Measurements from ENCODE around the gene ASB8.
"Not testable (repeated sequence)": the region's sequence is repeated elsewhere in the genome, so short reads cannot be mapped to it uniquely, and the experiment has no call there.

The ASB8 gene

GRCh38 chr12:48125542-48125941, 31.8 kb downstream of the ASB8 start:
- H3K23ac ChIP-seq (ENCODE audit: low read length in 2 of 2); H2BK5ac ChIP-seq (ENCODE audit: low read depth, low read length, poor library complexity, severe bottlenecking); DNase-seq; H3K27ac ChIP-seq (ENCODE audit: low read length, poor library complexity, severe bottlenecking); H2AFZ ChIP-seq (ENCODE audit: low read depth, low read length); H3K18ac ChIP-seq (ENCODE audit: low read depth in 1 of 2, low read length in 2 of 2); H2BK15ac ChIP-seq (ENCODE audit: low read depth, poor library complexity, severe bottlenecking); H2BK120ac ChIP-seq (ENCODE audit: low read depth, low read length); H4K91ac ChIP-seq (ENCODE audit: low read length); H4K8ac ChIP-seq (ENCODE audit: low read length); H3K4me1 ChIP-seq (ENCODE audit: control insufficient read depth, insufficient read depth, low read depth, low read length); H3K4me3 ChIP-seq (ENCODE audit: insufficient read depth in 1 of 2, low read depth in 1 of 2, low read length in 2 of 2); H3K4me2 ChIP-seq (ENCODE audit: low read length, poor library complexity, severe bottlenecking); H3K4ac ChIP-seq (ENCODE audit: low read depth in 1 of 2, low read length in 2 of 2); H3K14ac ChIP-seq (ENCODE audit: low read length in 2 of 2); H3K9ac ChIP-seq (ENCODE audit: low read length); H3K9me3 ChIP-seq (ENCODE audit: control insufficient read depth, low read length); H3K27me3 ChIP-seq (ENCODE audit: control insufficient read depth in 1 of 2, insufficient read depth in 1 of 2, low read length in 2 of 2); H2AK5ac ChIP-seq (ENCODE audit: low read length, severe bottlenecking); H2BK12ac ChIP-seq (ENCODE audit: low read length in 2 of 2): not testable (repeated sequence)
- WGBS, result no CpG with 5 or more reads among the region's 5 CpGs
- Histone ChIP-seq H3K79me1 (replicated peaks; ENCODE audit: low read length, poor library complexity, severe bottlenecking) (peaks cover 32% of the 10 kb centered on the region), H3K36me3 (ENCODE audit: control insufficient read depth in 1 of 2, insufficient read depth in 2 of 2, low read depth in 1 of 2, low read length in 2 of 2) (peaks cover 0 to 77% of the 10 kb centered on the region in 2 experiments)

- H3K4me2 ChIP-seq (ENCODE audit: low read length, poor library complexity, severe bottlenecking), result no peak overlapping the region
- no peak overlapping the region for H2BK15ac ChIP-seq (ENCODE audit: low read depth, poor library complexity, severe bottlenecking)
- DNase-seq, result no peak
- peaks cover 28% of the 10 kb centered on the region for H3K79me1 ChIP-seq (replicated peaks; ENCODE audit: low read length, poor library complexity, severe bottlenecking)
- no peaks in the 10 kb centered on the region for H3K27me3 ChIP-seq (ENCODE audit: control insufficient read depth in 1 of 2, insufficient read depth in 1 of 2, low read length in 2 of 2)
- H3K36me3 ChIP-seq (ENCODE audit: control insufficient read depth in 1 of 2, insufficient read depth in 2 of 2, low read depth in 1 of 2, low read length in 2 of 2), result peaks cover 0 to 55% of the 10 kb centered on the region in 2 experiments
- no peak overlapping the region for H3K18ac ChIP-seq (ENCODE audit: low read depth in 1 of 2, low read length in 2 of 2)
- no peaks in the 10 kb centered on the region for H3K4me1 ChIP-seq (ENCODE audit: control insufficient read depth, insufficient read depth, low read depth, low read length)
- no peak overlapping the region for H2AK5ac ChIP-seq (ENCODE audit: low read length, severe bottlenecking)
- no peak overlapping the region for H3K9ac ChIP-seq (ENCODE audit: low read length)
- no peak overlapping the region for H3K27ac ChIP-seq (ENCODE audit: low read length, poor library complexity, severe bottlenecking)
- no peak overlapping the region for H4K91ac ChIP-seq (ENCODE audit: low read length)
- no peak overlapping the region for H2BK120ac ChIP-seq (ENCODE audit: low read depth, low read length)
- no peak overlapping the region for H2BK5ac ChIP-seq (ENCODE audit: low read depth, low read length, poor library complexity, severe bottlenecking)
- no peak overlapping the region for H3K4me3 ChIP-seq (ENCODE audit: insufficient read depth in 1 of 2, low read depth in 1 of 2, low read length in 2 of 2)
- no peak overlapping the region for H2AFZ ChIP-seq (ENCODE audit: low read depth, low read length)
- H3K23ac ChIP-seq (ENCODE audit: low read length in 2 of 2), result no peak overlapping the region
- H2BK12ac ChIP-seq (ENCODE audit: low read length in 2 of 2), result no peak overlapping the region
- no peak overlapping the region for H3K4ac ChIP-seq (ENCODE audit: low read depth in 1 of 2, low read length in 2 of 2)
- 93% methylated on average over 3 of the region's 4 CpGs for WGBS
- no peaks in the 10 kb centered on the region for H3K9me3 ChIP-seq (ENCODE audit: control insufficient read depth, low read length)
- H3K14ac ChIP-seq (ENCODE audit: low read length in 2 of 2), result no peak overlapping the region
- H4K8ac ChIP-seq (ENCODE audit: low read length), result no peak overlapping the region
Observed at GRCh38 chr12:48123169-48123568, 34.1 kb downstream of the ASB8 start.

GRCh38 chr12:48122065-48122834, 35.1 kb downstream of the ASB8 start:
- no peak overlapping the region for H2BK15ac ChIP-seq (ENCODE audit: low read depth, poor library complexity, severe bottlenecking)
- no peaks in the 10 kb centered on the region for H3K9me3 ChIP-seq (ENCODE audit: control insufficient read depth, low read length)
- H3K4me1 ChIP-seq (ENCODE audit: control insufficient read depth, insufficient read depth, low read depth, low read length), result no peaks in the 10 kb centered on the region
- DNase-seq, result no peak
- H3K36me3 ChIP-seq (ENCODE audit: control insufficient read depth in 1 of 2, insufficient read depth in 2 of 2, low read depth in 1 of 2, low read length in 2 of 2), result peaks cover 0 to 46% of the 10 kb centered on the region in 2 experiments
- H2BK120ac ChIP-seq (ENCODE audit: low read depth, low read length), result no peak overlapping the region
- H3K9ac ChIP-seq (ENCODE audit: low read length), result no peak overlapping the region
- H3K27me3 ChIP-seq (ENCODE audit: control insufficient read depth in 1 of 2, insufficient read depth in 1 of 2, low read length in 2 of 2), result peaks cover 0 to under 1% of the 10 kb centered on the region in 2 experiments
- no peak overlapping the region for H3K14ac ChIP-seq (ENCODE audit: low read length in 2 of 2)
- H2AK5ac ChIP-seq (ENCODE audit: low read length, severe bottlenecking), result no peak overlapping the region
- no peak overlapping the region for H3K4ac ChIP-seq (ENCODE audit: low read depth in 1 of 2, low read length in 2 of 2)
- no peak overlapping the region for H3K4me2 ChIP-seq (ENCODE audit: low read length, poor library complexity, severe bottlenecking)
- peaks cover 20% of the 10 kb centered on the region for H3K79me1 ChIP-seq (replicated peaks; ENCODE audit: low read length, poor library complexity, severe bottlenecking)
- no peak overlapping the region for H4K8ac ChIP-seq (ENCODE audit: low read length)
- no peak overlapping the region for H3K4me3 ChIP-seq (ENCODE audit: insufficient read depth in 1 of 2, low read depth in 1 of 2, low read length in 2 of 2)
- H3K18ac ChIP-seq (ENCODE audit: low read depth in 1 of 2, low read length in 2 of 2), result no peak overlapping the region
- H2AFZ ChIP-seq (ENCODE audit: low read depth, low read length), result no peak overlapping the region
- WGBS, result 100% methylated on average over 1 of the region's 2 CpGs
- H3K23ac ChIP-seq (ENCODE audit: low read length in 2 of 2), result no peak overlapping the region
- no peak overlapping the region for H3K27ac ChIP-seq (ENCODE audit: low read length, poor library complexity, severe bottlenecking)
- H2BK12ac ChIP-seq (ENCODE audit: low read length in 2 of 2), result no peak overlapping the region
- H4K91ac ChIP-seq (ENCODE audit: low read length), result no peak overlapping the region
- H2BK5ac ChIP-seq (ENCODE audit: low read depth, low read length, poor library complexity, severe bottlenecking), result no peak overlapping the region

- H2BK15ac ChIP-seq (ENCODE audit: low read depth, poor library complexity, severe bottlenecking), result no peak overlapping the region
- peaks cover 0 to 4% of the 10 kb centered on the region in 2 experiments for H3K27me3 ChIP-seq (ENCODE audit: control insufficient read depth in 1 of 2, insufficient read depth in 1 of 2, low read length in 2 of 2)
- no peak overlapping the region for H3K4me2 ChIP-seq (ENCODE audit: low read length, poor library complexity, severe bottlenecking)
- H3K27ac ChIP-seq (ENCODE audit: low read length, poor library complexity, severe bottlenecking), result no peak overlapping the region
- no peak overlapping the region for H3K4me3 ChIP-seq (ENCODE audit: insufficient read depth in 1 of 2, low read depth in 1 of 2, low read length in 2 of 2)
- H3K14ac ChIP-seq (ENCODE audit: low read length in 2 of 2), result no peak overlapping the region
- H3K9ac ChIP-seq (ENCODE audit: low read length), result no peak overlapping the region
- H2BK120ac ChIP-seq (ENCODE audit: low read depth, low read length), result no peak overlapping the region
- H4K91ac ChIP-seq (ENCODE audit: low read length), result no peak overlapping the region
- peaks cover 0 to 38% of the 10 kb centered on the region in 2 experiments for H3K36me3 ChIP-seq (ENCODE audit: control insufficient read depth in 1 of 2, insufficient read depth in 2 of 2, low read depth in 1 of 2, low read length in 2 of 2)
- H3K4me1 ChIP-seq (ENCODE audit: control insufficient read depth, insufficient read depth, low read depth, low read length), result no peaks in the 10 kb centered on the region
- H2AK5ac ChIP-seq (ENCODE audit: low read length, severe bottlenecking), result no peak overlapping the region
- H4K8ac ChIP-seq (ENCODE audit: low read length), result no peak overlapping the region
- H3K79me1 ChIP-seq (replicated peaks; ENCODE audit: low read length, poor library complexity, severe bottlenecking), result peaks cover 17% of the 10 kb centered on the region
- H3K18ac ChIP-seq (ENCODE audit: low read depth in 1 of 2, low read length in 2 of 2), result no peak overlapping the region
- no peak overlapping the region for H2BK5ac ChIP-seq (ENCODE audit: low read depth, low read length, poor library complexity, severe bottlenecking)
- 100% methylated on average over 1 of the region's 1 CpG for WGBS
- no peak for DNase-seq
- no peak overlapping the region for H2BK12ac ChIP-seq (ENCODE audit: low read length in 2 of 2)
- H3K23ac ChIP-seq (ENCODE audit: low read length in 2 of 2), result no peak overlapping the region
- H3K4ac ChIP-seq (ENCODE audit: low read depth in 1 of 2, low read length in 2 of 2), result no peak overlapping the region
- no peak overlapping the region for H2AFZ ChIP-seq (ENCODE audit: low read depth, low read length)
- H3K9me3 ChIP-seq (ENCODE audit: control insufficient read depth, low read length), result no peaks in the 10 kb centered on the region
Observed at GRCh38 chr12:48121522-48121921, 35.8 kb downstream of the ASB8 start.
